Endothelial cell of umbilical vein (primary cell): Measurements from ENCODE around the gene LMF1. TPM values are rescaled to one million over a fixed set of nuclear protein-coding genes. Genes with fewer than 3 reads are reported as not detected.

Experiments
- BruUV-seq: library from RNA; stranded (reverse); fragments of 400-500 nt; replicated peaks from 2 replicates; lab custom pipeline; 2021; lab: Mats Ljungman, UMichigan
- CTCF ChIA-PET: fragments of 300-600, 350-600 bp; sonication (Branson Sonifier 250); formaldehyde crosslinking; loops from one replicate; lab custom pipeline; 2021; ENCODE audit warnings: antibody characterized with exemption, inconsistent platforms; lab: Charles Lee
- POLR2A ChIA-PET: fragments of 300-600, 350-600 bp; sonication (Branson Sonifier 250); formaldehyde crosslinking; loops from one replicate; lab custom pipeline; 2021; ENCODE audit warnings: antibody characterized with exemption, inconsistent platforms; lab: Charles Lee
- DNase-seq: peaks from one replicate; pipeline ENCODE4 v3.0.0-alpha.2; 2011; ENCODE audit warnings: low read depth, low spot score
- FAIRE-seq: peaks from 2 replicates; lab custom pipeline; 2011; peaks lifted over from hg19 to GRCh38; lab: Jason Lieb, UNC
- H2AFZ ChIP-seq: 2 replicates; pipeline ENCODE4 v1.6.0; 2012; ENCODE audit warnings: low read depth, low read length, control low read depth, inconsistent platforms
- H3K27ac ChIP-seq: 2 replicates; pipeline ENCODE4 v1.5.1; 2011; ENCODE audit warnings: low read depth, mild to moderate bottlenecking, control low read depth, low read length, moderate library complexity; ENCODE audit not compliant: insufficient read depth
- H3K27me3 ChIP-seq, 2 experiments: 2 replicates each; pipeline versions ENCODE4 v1.6.0 to v1.6.1; 2011; ENCODE audit warnings: low read length in 2 of 2, mixed read lengths in 1 of 2; ENCODE audit not compliant: control insufficient read depth in 2 of 2, insufficient read depth in 2 of 2
- H3K36me3 ChIP-seq, 2 experiments: 2 replicates in 1 of 2; 3 replicates in 1 of 2; pipeline ENCODE4 v1.5.1; 2011; ENCODE audit warnings: low read length in 2 of 2, mild to moderate bottlenecking in 1 of 2, moderate library complexity in 1 of 2; ENCODE audit not compliant: control insufficient read depth in 2 of 2, insufficient read depth in 2 of 2; ENCODE audit errors: extremely low read depth in 1 of 2
- H3K4me1 ChIP-seq: 3 replicates; pipeline ENCODE4 v1.5.1; 2011; ENCODE audit warnings: mild to moderate bottlenecking, low read length; ENCODE audit not compliant: control insufficient read depth, insufficient read depth; ENCODE audit errors: extremely low read depth
- H3K4me2 ChIP-seq: 2 replicates; pipeline ENCODE4 v1.6.1; 2011; ENCODE audit warnings: low read length, control low read depth, mixed read lengths; ENCODE audit not compliant: insufficient read depth
- H3K4me3 ChIP-seq, 3 experiments: fragments of 200-600 bp in 1 of 3; sonication (generic), shearing (Covaris generic) in 1 of 3; replicated peaks in 1 of 3; 2 replicates each; pipeline ENCODE4 v1.5.1; 2011 to 2016; ENCODE audit warnings: control low read depth in 3 of 3, low read length in 3 of 3, mild to moderate bottlenecking in 2 of 3, inconsistent platforms in 1 of 3, low read depth in 1 of 3, moderate library complexity in 1 of 3; ENCODE audit not compliant: insufficient read depth in 1 of 3
- H3K79me2 ChIP-seq: 2 replicates; pipeline ENCODE4 v1.6.0; 2012; ENCODE audit warnings: low read length, inconsistent platforms; ENCODE audit not compliant: control insufficient read depth, insufficient read depth
- H3K9ac ChIP-seq: replicated peaks from 2 replicates; pipeline ENCODE3; 2011; ENCODE audit warnings: low read length, control low read depth; ENCODE audit not compliant: insufficient read depth; ENCODE audit errors: extremely low read depth
- H3K9me1 ChIP-seq: replicated peaks from 3 replicates; pipeline ENCODE4 v1.6.0; 2011; ENCODE audit warnings: mild to moderate bottlenecking, low read length; ENCODE audit not compliant: control insufficient read depth, insufficient read depth; ENCODE audit errors: extremely low read depth
- H3K9me3 ChIP-seq: replicated peaks from 2 replicates; pipeline ENCODE4 v1.5.1; 2012; ENCODE audit warnings: low read length, inconsistent platforms; ENCODE audit not compliant: control insufficient read depth, insufficient read depth
- H4K20me1 ChIP-seq: replicated peaks from 2 replicates; pipeline ENCODE3; 2011; ENCODE audit warnings: mild to moderate bottlenecking, low read length; ENCODE audit not compliant: control insufficient read depth, insufficient read depth; ENCODE audit errors: extremely low read depth
- CTCF ChIP-seq, 2 donors: IDR thresholded peaks; 1 replicate in 1 of 2; 2 replicates in 1 of 2; pipeline ENCODE4 v1.5.1; 2011; ENCODE audit warnings: low read length in 2 of 2, mild to moderate bottlenecking in 2 of 2, moderate library complexity in 2 of 2, control low read depth in 1 of 2, inconsistent platforms in 1 of 2, low read depth in 1 of 2; ENCODE audit not compliant: insufficient read depth in 1 of 2; ENCODE audit errors: extremely low read depth in 1 of 2
- EZH2 ChIP-seq: IDR thresholded peaks from 2 replicates; pipeline ENCODE4 v1.6.1; 2012; ENCODE audit warnings: borderline replicate concordance, low read depth, mild to moderate bottlenecking, moderate library complexity, low read length, inconsistent platforms; ENCODE audit not compliant: severe bottlenecking
- FOS ChIP-seq: IDR thresholded peaks from 2 replicates; pipeline ENCODE4 v1.6.1; 2011; ENCODE audit warnings: mild to moderate bottlenecking, low read length, moderate library complexity, borderline replicate concordance; ENCODE audit not compliant: insufficient read depth
- GATA2 ChIP-seq: IDR thresholded peaks from 2 replicates; pipeline ENCODE4 v1.7.0; 2011; ENCODE audit warnings: low read depth, mild to moderate bottlenecking, moderate library complexity, mixed read lengths, low read length; ENCODE audit not compliant: insufficient read length, insufficient read depth
- JUN ChIP-seq: IDR thresholded peaks from 2 replicates; pipeline ENCODE4 v1.6.1; 2011; ENCODE audit warnings: borderline replicate concordance, low read depth; ENCODE audit not compliant: insufficient read length, insufficient read depth
- MYC ChIP-seq: IDR thresholded peaks from one replicate; pipeline ENCODE4 v1.6.1; 2011; ENCODE audit warnings: mild to moderate bottlenecking, low read depth, low read length
- POLR2A ChIP-seq: IDR thresholded peaks from 2 replicates; pipeline ENCODE4 v1.6.1; 2012; ENCODE audit warnings: low read depth, mild to moderate bottlenecking, control low read depth, low read length
- POLR2AphosphoS5 ChIP-seq: IDR thresholded peaks from 2 replicates; pipeline ENCODE4 v1.6.1; 2012; ENCODE audit warnings: low read depth, mild to moderate bottlenecking, control low read depth, low read length, moderate library complexity; ENCODE audit not compliant: insufficient read depth
- dilution Hi-C: fragments of 300-500 bp; cut with MboI; formaldehyde crosslinking; loops from one replicate; pipeline ENCODE4 v1.15.0; 2019; ENCODE audit warnings: low sequenced_read_pairs; ENCODE audit not compliant: extremely low pct_ligation_motif_present
- intact Hi-C: fragments of 100-400 bp; cut with micrococcal nuclease; formaldehyde crosslinking; loops from one replicate; pipeline ENCODE4 v1.10.0; 2022
- polyA plus RNA-seq, 4 experiments: library from polyadenylated mRNA; depleted of rRNA in 3 of 4; stranded (reverse) in 3 of 4; unstranded in 1 of 4; fragments of >200 nt; gene quantifications; 2 replicates each; pipeline versions ENCODE4 v1.2.1 to v1.2.3, GENCODE V29; 2011 to 2012; ENCODE audit warnings: missing spikeins in 1 of 4
- total RNA-seq: library from RNA; stranded (reverse); gene quantifications from 2 replicates; pipeline ENCODE4 v1.2.3, GENCODE V29; 2021
- TF ChIP-seq, protein P1 (sequence below): IDR thresholded peaks from 2 replicates; pipeline ENCODE4 v1.6.1; 2011; ENCODE audit not compliant: insufficient read depth, insufficient read length

LMF1 gene
- total and polyA plus RNA-seq, 2 donors (not counting 3 experiments of a cell fraction or from before 2014, with no cell fraction given): 17.8 TPM

GRCh38 chr16:924063-924462, 46.7 kb downstream of the LMF1 start:
- no peaks in the 10 kb centered on the region for H3K79me2 ChIP-seq
- H3K36me3 ChIP-seq: no peaks in the 10 kb centered on the region
- no peaks in the 10 kb centered on the region for H3K9me3 ChIP-seq
- H3K9ac ChIP-seq: no peak overlapping the region
- H3K4me2 ChIP-seq: no peak overlapping the region
- CTCF ChIA-PET: no interaction called here
- no peaks in the 10 kb centered on the region for H3K4me1 ChIP-seq
- TF ChIP-seq CTCF (IDR thresholded peaks at IDR 0.05; ENCODE audit: extremely low read depth in 1 of 2, insufficient read depth in 1 of 2, low read depth in 1 of 2, low read length in 2 of 2) (no peak), POLR2A (no peak), EZH2 (no peak), MYC (no peak), POLR2AphosphoS5 (no peak), JUN (no peak), FOS (no peak), GATA2 (no peak)
- TF ChIP-seq, protein P1, sequence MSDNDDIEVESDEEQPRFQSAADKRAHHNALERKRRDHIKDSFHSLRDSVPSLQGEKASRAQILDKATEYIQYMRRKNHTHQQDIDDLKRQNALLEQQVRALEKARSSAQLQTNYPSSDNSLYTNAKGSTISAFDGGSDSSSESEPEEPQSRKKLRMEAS: no peak
- no peak overlapping the region for H3K4me3 ChIP-seq
- POLR2A ChIA-PET: no interaction called here
- intact Hi-C loops (no loop called here), dilution Hi-C loops (no loop called here)
- FAIRE-seq: no peak
- no peak overlapping the region for H3K27ac ChIP-seq
- H4K20me1 ChIP-seq: no peaks in the 10 kb centered on the region
- H2AFZ ChIP-seq: no peak overlapping the region
- H3K9me1 ChIP-seq: no peaks in the 10 kb centered on the region
- no peak for DNase-seq
- H3K27me3 ChIP-seq: no peaks in the 10 kb centered on the region
- BruUV-seq: no TSS peak
